ENCODE data around the gene ARHGEF16. TPM values are rescaled to one million over a fixed set of nuclear protein-coding genes. Genes with fewer than 3 reads are reported as not detected.

Gene ARHGEF16
- polyA plus RNA-seq, 1 donor = 17.6 TPM

- DNase-seq = no peak
Measured at GRCh38 chr1:3519301-3519885, 64.9 kb downstream of the ARHGEF16 start.

- no peak for DNase-seq
Measured at GRCh38 chr1:3520419-3521378, 66.2 kb downstream of the ARHGEF16 start.

GRCh38 chr1:3521426-3521825 is 67.0 kb downstream of the ARHGEF16 start:
- DNase-seq = no peak

- no peak for DNase-seq
Measured at GRCh38 chr1:3522112-3522511, 67.6 kb downstream of the ARHGEF16 start.

GRCh38 chr1:3522564-3523265 is 68.2 kb downstream of the ARHGEF16 start:
- no peak for DNase-seq

GRCh38 chr1:3523980-3524379 is 69.5 kb downstream of the ARHGEF16 start:
- no peak for DNase-seq

GRCh38 chr1:3524556-3525203 is 70.2 kb downstream of the ARHGEF16 start:
- DNase-seq = no peak

- DNase-seq = no peak
Measured at GRCh38 chr1:3525551-3526482, 71.4 kb downstream of the ARHGEF16 start.

GRCh38 chr1:3527774-3528173 is 73.3 kb downstream of the ARHGEF16 start:
- no peak for DNase-seq

GRCh38 chr1:3529099-3529729 is 74.7 kb downstream of the ARHGEF16 start:
- no peak for DNase-seq

- no peak for DNase-seq
Measured at GRCh38 chr1:3530086-3530925, 75.8 kb downstream of the ARHGEF16 start.

Other genes starting within 250 kb of the ARHGEF16 start
- gene MEGF6, start 156.8 kb downstream of the ARHGEF16 start, polyA plus RNA-seq (ENCODE audit: insufficient read length) = 8.6 TPM
- gene TPRG1L, start 170.3 kb downstream of the ARHGEF16 start, polyA plus RNA-seq (ENCODE audit: insufficient read length) = 40.4 TPM
- 17.8 TPM for gene WRAP73, start 195.4 kb downstream of the ARHGEF16 start, polyA plus RNA-seq (ENCODE audit: insufficient read length)
- 0.55 TPM for gene TP73, start 197.9 kb downstream of the ARHGEF16 start, polyA plus RNA-seq (ENCODE audit: insufficient read length)